HG03039 (cell line): ENCODE results near the gene ROCK2.
"Not testable (repeated sequence)": the region's sequence is repeated elsewhere in the genome, so short reads cannot be mapped to it uniquely, and the experiment has no call there.

Experiments used
- ATAC-seq: cut with Tn5 transposase; IDR thresholded peaks from one replicate; pipeline ENCODE4 v1.9.1; 2021; ENCODE audit warnings: mild to moderate bottlenecking, moderate library complexity; ENCODE audit not compliant: unreplicated experiment

The ROCK2 gene

DNA sequence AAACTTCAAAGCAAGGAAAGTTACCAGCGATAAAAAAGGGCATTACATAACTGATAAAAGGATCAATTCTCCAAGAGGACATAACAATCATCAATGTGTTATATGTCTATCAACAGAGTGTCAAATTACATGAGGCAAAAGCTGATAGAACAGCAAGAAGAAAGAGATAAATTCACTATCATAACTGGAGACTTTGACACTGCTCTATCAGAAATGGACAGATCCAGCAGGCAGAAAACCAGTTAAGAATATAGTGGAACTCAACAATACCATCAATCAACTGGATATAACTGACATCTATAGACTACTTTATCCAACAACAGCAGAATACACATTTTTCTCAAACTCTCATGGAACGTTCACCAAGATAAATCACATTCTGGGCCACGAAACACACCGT, 65.0 kb downstream of the ROCK2 start:
- ATAC-seq, result no peak

DNA sequence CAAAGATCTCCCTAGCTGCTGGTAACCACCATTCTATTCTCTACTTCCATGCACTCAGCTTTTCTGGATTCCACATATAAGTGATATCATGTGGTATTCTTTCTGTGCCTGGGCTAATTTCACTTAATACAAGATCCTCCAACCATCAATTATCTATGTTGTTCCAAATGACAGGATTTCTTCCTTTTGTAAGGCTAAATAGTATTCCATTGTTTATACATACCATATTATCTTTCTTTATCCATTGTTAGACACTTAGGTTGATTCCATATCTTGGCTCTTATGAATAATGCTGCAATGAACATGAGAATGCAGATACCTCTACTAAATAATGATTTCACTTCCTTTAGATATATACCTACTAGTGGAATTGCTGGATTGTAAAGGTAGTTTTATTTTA, 66.2 kb downstream of the ROCK2 start:
- ATAC-seq, result no peak

DNA sequence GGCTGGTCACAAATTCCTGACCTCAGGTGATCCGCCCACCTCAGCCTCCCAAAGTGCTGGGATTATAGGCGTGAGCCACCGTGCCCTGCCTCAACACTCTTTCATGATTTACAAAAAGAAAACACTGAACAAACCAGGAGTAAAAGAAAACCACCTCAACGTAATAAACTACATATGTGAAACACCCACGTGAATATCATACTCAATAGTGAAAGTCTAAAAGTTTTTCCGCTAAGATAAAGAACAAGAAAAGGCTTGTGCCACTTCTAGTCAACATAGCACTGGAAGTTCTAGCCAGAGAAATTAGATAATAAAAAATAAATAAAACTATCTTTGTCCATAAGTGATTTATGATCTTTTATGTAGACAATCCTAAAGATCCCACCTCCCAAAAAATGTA, 68.5 kb downstream of the ROCK2 start:
- ATAC-seq, result no peak

DNA sequence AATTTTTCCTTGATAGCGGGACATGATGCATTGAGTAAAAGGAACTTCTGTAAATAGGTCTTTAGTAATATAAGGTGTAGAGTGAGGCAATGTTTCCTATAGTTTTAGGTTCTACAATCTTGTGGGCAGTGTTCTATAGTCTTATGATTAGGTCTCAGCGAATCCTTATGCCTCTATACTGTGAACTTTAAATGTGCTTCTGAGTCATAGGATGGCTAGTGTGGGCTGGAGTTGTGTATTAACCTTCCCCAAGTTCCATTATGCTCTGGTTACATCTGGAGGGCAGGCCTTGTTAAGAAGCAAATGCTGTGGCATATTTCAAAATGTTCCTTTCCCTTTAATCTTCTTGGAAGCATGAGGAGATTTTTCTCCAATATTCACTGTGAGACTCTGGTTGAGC, 73.5 kb downstream of the ROCK2 start:
- no peak for ATAC-seq

DNA sequence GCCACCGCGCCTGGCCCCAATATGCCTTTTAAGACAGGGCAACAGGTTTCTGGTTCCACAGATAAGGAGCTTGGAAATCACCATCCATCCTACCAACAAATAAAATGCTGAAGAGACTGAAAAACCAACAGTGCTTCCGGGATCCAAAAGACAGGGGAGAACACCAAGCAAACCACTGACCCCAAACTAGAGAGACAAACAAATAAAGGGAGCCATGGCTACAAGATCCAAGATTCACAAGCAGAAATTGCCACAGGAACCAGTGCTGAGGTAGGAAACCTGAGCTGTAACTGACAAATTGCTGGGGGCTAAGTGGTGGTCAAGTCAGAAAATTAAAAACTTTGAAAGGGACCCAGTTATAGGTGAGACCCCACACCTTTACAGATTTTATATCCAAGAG, 76.5 kb downstream of the ROCK2 start:
- no peak for ATAC-seq

DNA sequence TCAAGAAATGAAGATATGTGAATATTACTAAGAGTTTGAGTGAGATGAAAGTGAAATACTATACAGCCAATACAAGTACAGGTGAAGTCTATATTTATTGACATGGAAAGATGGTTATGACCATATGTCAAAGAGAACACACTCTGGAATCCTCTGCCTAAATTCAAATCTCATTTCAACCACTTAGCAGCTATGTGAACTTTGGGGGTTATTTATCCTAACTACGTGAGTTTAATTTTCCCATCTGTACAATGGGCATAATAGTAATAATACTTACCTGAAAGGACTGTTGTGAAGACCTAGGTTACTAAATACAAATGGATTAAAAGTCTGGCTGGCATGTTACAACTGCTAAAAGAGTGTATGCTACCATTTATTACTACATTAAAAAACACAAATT, 79.6 kb downstream of the ROCK2 start:
- no peak for ATAC-seq

DNA sequence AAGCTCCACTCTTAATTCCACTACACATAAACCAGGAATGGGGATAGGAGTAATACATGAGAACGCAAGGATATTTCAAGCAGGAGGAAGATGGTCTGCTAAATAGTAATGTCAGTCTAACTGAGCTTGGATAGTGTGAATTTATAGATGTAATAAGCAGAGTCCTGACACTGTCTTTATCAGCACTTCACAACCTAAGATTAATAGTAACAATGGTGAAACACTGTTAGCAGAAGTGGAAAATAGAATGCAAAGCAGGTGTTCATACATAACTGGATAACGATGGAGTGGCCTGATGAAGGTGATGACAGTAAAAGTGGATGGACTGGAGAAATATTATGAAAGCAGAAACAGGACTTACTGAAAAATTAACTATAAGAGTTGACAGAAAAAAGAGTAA, 80.4 kb downstream of the ROCK2 start:
- ATAC-seq, result no peak

DNA sequence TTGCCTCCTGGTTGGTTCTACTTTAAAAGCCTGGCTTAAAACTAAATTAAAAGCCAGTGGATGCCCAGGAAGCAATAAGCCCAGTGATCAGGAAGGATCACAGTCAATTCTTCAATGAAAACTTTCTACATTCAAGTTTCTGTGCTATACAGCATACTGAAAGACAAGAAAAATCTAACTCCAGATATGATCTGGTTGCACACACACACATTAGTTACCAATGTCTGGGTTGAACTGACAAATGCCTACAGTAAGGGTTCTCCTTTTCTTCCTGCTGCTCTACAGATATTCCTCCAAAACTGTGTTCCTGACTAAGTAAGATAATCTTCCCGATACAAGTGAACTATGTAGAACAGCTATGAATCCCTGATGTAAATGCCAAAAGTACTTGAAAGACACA, 81.3 kb downstream of the ROCK2 start:
- ATAC-seq, result no peak

DNA sequence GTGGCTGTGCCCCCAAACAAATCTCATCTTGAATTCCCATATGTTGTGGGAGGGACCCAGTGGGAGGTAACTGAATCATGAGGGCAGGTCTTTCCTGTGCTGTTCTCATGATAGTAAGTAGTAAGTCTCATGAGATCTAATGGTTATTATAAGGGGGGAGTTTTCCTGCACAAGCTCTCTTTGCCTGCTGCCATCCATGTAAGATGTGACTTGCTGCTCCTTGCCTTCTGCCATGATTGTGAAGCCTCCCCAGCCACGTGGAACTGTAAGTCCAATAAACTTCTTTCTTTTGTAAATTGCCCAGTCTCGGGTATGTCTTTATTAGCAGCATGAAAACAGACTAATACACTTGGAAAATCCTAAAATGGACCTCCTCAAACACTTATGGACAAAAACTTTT, 82.0 kb downstream of the ROCK2 start:
- ATAC-seq, result not testable (repeated sequence)

DNA sequence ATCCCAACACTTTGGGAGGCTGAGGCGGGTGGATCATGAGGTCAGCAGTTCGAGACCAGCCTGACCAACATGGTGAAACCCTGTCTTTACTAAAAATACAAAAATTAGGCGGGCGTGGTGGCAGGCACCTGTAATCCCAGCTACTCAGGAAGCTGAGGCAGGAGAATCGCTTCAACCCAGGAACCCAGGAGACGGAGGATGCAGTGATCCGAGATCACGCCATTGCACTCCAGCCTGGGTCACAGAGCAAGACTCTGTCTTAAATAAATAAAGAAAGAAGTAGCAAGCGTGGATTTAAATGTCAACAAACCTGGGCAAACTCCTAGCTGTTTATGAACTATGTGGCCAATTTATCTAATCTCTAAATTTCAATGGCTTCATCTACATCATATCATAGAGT, 82.9 kb downstream of the ROCK2 start:
- ATAC-seq, result not testable (repeated sequence)

DNA sequence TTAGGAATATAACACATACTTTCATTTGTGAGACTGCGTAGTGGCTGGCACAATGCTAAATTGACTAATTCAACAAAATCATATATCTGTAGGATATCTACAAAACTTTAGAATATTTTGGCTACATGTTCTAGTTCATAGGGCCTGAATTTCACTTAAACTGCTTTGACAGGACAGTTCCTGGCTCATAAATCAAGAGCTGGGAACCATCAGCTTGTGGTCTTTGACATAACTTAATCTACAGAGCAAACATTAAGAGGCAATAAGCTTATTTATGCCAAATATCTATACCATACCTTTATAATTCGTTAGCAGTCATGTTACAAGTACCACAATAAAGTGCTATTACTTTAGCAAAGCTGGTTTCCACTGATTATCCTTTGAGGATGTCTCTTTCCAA, 83.5 kb downstream of the ROCK2 start:
- ATAC-seq, result no peak

DNA sequence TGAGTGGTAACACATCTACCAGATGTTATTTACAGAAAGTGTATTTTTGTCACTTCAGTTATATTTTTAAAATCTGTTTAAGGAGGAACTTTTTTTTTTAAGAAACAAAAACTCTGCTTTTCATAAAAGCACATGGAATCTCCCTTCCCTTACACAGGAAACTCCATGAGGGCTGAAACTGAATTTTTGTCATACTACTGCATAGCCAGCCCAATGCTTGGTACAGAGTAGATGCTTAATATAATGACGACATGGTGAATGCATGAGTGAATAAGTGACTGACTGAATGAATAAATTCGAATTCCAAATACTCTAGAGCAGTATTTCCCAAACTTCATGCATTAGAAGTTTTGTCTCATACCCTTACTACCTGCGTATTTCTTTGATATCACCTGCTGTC, 86.5 kb downstream of the ROCK2 start:
- no peak for ATAC-seq

DNA sequence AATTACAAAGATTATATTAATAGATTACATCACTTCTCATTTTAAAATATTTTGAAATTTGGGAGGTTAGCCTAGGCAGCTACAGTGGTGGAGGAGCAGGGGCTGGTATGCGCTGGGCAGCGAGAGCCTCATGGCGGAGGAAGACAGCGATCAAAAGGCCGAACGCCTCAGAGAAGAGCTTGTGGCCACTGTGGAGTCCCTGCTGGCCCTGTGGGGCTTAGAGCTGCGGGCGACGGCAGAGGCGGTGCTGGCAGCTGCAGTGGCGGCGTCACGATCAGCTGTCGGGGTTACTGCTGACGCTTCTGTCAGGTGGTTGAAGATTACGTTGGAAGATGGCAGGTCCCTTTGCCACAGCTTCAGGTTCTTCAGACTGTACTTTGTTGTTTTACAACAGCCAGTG, 87.4 kb downstream of the ROCK2 start:
- ATAC-seq, result no peak

DNA sequence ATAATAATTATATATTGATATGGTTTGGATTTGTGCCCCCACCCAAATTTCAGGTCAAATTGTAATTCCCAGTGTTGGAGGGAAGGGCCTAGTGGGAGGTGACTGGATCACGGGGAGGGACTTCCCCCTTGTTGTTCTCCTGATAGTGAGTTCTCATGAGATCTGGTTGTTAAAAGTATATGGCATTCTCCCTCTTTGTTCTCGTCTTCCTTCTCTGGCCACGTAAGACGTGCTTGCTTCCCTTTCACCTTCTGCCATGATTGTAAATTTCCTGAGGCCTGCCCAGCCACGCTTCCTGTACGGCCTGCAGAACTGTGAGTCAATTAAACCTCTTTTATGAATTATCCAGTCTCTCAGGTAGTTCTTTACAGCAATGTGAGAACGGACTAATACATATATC, 88.3 kb downstream of the ROCK2 start:
- no peak for ATAC-seq

DNA sequence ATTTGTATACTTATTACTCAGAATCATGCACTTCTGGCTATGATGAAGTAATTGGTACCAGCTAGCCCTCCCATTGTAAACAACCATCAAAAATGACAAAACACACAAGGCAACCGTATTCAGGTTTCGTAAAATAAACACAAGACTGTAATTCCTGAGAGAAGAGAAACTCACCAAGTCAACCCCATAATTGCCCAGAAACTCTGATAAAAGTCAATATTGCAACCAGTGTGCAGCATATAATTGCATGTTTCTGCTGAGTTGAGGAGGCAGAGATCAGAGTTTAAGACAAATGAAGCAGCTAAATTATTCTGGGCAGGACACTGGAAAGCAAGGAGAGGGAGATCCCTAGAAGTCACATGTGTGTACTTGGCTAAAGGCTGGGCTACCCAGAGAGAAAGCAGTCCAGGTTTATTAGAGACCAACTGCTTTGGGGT, 90.3 kb downstream of the ROCK2 start:
- ATAC-seq, result no peak

DNA sequence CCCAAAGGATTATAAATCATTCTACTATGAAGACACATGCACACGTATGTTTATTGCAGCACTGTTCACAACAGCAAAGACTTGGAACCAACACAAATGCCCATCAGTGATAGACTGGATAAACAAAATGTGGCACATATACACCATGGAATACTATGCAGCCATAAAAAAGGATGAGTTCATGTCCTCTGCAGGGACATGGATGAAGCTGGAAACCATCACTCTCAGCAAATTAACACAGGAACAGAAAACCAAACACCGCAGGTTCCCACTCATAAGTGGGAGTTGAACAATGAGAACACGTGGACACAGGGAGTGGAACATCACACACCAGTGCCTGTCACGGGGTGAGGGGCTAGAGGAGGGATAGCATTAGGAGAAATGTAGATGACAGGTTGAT, 92.0 kb downstream of the ROCK2 start:
- not testable (repeated sequence) for ATAC-seq

DNA sequence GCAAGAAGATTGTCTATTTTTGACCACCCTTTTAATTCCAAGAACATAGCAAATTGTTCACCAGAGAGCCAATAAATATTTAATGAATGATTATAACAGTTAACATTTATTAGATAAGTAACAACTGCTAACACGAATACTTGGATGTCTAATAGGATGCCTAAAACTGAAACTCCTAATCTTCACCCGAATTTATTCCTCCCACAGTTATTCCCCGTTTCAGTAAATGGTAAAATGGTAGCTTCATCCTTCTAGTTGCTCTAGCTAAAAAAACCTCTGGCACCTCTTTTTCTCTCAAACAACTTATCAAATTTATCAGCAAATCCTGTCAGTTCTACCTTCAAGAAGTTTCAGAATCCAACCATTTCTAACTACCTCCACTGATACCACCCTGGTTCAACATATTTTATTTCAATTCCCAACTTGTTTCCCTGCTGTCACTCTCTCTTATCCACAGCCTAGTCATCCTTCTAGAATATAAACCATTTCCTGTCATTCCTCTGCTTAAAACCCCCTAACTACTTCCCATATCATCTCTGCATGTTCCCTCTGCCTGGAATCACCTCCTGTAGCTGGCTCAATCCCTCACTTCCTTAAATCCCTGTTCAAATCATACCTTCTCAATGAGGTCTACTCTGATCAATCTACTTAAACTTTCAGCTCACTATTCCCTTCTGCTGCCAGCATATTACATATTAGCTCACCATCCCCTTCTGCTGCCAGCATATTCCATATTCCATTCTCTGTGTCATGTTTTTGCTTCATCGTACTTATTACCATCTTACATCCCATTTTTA, 93.8 kb downstream of the ROCK2 start:
- ATAC-seq, result no peak

DNA sequence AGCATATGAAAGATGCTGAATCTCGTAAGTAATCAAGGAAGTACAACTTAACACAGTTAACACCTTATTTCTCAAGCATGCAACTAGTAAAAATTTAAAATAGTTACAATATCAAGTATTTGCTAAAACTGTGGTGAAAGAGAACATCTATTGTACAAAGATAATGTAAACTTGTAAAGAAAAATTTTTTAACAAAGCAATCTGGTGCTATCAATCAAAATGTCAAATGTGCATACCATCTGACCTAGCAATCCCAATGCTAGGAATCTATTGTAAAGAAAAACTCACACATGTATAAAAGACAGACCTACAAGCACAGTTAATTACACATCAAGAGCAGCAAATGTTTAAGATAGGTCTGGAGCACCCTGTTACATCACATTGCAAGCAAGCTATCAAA, 99.1 kb downstream of the ROCK2 start:
- ATAC-seq, result no peak

DNA sequence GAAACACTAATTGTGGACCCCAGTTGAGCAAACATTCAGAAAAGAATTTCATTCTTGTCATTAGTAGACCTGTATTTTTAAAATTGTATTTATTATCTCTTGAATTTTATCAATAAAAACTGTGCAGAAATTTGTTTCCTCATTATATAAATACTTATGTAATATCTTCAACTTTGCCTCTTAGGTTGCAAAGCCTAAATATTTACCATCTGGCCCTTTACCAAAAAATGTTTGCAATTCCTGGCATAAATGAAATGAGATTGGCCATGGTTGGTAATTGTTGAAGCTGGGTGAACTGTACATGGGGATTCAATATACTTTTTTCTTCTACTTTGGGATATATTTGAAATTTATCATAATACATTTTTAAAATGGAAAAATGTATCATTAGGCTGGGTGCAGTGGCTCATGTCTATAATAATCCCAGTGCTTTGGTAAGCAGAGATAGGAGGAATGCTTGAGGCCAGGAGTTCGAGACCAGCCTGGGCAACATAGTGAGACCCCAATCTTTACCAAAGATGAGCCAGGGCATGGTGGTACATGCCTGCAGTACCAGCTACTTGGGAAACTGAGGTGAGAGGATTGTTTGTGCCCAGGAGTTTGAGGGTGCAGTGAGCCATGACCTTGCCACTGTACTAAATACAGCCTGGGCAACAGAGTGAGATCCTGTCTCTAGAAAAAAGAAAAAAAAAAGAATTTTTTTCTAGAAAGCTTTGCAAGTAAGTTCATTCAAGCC, 100.2 kb downstream of the ROCK2 start:
- no peak for ATAC-seq

DNA sequence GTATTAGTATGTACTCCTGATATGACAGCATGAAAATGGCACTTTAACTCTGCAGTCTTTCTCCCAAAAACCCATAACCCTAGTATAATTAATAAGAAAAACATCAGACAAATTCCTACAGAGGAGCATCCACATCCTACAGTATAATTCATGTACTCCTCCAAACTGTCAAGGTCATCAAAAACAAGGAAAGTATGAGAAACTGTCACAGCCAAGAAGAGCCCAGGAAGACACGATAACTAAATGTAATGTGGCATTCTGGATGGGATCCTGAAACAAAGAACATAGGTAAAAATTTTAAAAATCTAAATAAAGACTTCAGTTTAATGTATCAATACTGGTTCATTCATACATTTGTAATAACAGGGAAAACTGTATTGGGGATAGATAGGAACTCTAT, 100.9 kb downstream of the ROCK2 start:
- no peak for ATAC-seq

DNA sequence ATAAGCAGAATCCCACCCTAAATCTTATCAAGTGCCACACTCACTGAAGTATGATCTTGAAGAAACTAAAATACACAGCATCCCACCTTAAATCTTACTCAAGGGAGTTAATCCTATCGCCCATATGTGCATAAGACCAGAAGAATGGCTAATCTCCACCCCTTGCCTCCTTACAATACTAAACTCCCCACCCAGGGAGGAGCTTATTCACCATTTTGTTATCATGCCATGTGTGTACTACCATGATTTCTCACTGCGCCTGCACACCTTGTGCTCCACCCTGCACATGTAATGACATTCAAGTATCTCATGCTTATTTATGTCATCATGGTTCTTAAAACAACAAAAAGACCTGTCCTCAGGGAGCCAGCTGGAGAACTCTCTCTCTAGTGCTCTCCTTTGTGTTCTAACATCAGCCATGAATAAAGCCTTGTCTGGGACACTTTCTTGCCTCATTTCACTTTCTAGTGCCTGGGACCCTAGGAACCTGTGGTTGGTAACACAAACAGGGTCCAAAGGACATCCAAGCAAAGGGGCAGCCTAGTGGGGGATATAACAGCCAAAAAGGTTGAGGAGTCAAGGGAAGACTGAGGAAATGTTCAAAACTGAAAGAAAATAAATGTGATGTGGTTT, 101.8 kb downstream of the ROCK2 start:
- ATAC-seq, result no peak
